Muscle of leg (tissue), 11 donors: ENCODE data around the gene SPOP. TPM values are rescaled to one million over a fixed set of nuclear protein-coding genes. Genes with fewer than 3 reads are reported as not detected.
"Not testable (repeated sequence)": the region's sequence is repeated elsewhere in the genome, so short reads cannot be mapped to it uniquely, and the experiment has no call there.

ENCODE experiments used
- DNase-seq: peaks from one replicate; pipeline ENCODE4 v3.0.0; 2013
- H3K27ac ChIP-seq: one replicate; pipeline ENCODE4 v1.5.1; 2013; ENCODE audit warnings: mild to moderate bottlenecking, low read length, control low read depth
- H3K27me3 ChIP-seq: one replicate; pipeline ENCODE4 v1.6.1; 2013; ENCODE audit warnings: low read length; ENCODE audit not compliant: control insufficient read depth, insufficient read depth
- H3K36me3 ChIP-seq: one replicate; pipeline ENCODE4 v1.6.1; 2013; ENCODE audit warnings: low read length; ENCODE audit not compliant: control insufficient read depth, insufficient read depth
- H3K4me1 ChIP-seq: one replicate; pipeline ENCODE4 v1.6.1; 2013; ENCODE audit warnings: low read length; ENCODE audit not compliant: control insufficient read depth, insufficient read depth
- H3K4me3 ChIP-seq: one replicate; pipeline ENCODE4 v1.5.1; 2013; ENCODE audit warnings: low read length, control low read depth
- H3K9me3 ChIP-seq: replicated peaks from 2 replicates; pipeline ENCODE4 v1.6.1; 2013; ENCODE audit warnings: low read depth, low read length; ENCODE audit not compliant: control insufficient read depth
- WGBS: methylation state at CpG from one replicate; pipeline ENCODE4 v1.1.5; 2013; ENCODE audit warnings: missing lambda C conversion rate; ENCODE audit not compliant: insufficient coverage; 5-methylcytosine and 5-hydroxymethylcytosine counted together
- polyA plus RNA-seq, 8 donors: library from polyadenylated mRNA; unstranded; fragments of 120-200 nt; gene quantifications; one replicate each; pipeline versions ENCODE4 v1.2.1 to v1.2.3, GENCODE V29; 2013; ENCODE audit warnings: inconsistent platforms in 1 of 8, low replicate concordance in 1 of 8; ENCODE audit not compliant: insufficient read length in 8 of 8, insufficient read depth in 1 of 8
- total RNA-seq: library from RNA; stranded (reverse); fragments of 120-200 nt; gene quantifications from one replicate; pipeline ENCODE4 v1.2.4, GENCODE V29; 2013

SPOP gene
- total and polyA plus RNA-seq, 9 donors = 46.9 to 59.7 (median 52.5) TPM

GRCh38 chr17:49568695-49569047 is 109.2 kb downstream of the SPOP start:
- DNase-seq, H3K9me3 ChIP-seq, H3K4me3 ChIP-seq, H3K36me3 ChIP-seq, H3K27ac ChIP-seq: not testable (repeated sequence)
- Histone ChIP-seq H3K27me3 (peaks cover 61% of the 10 kb centered on the region), H3K4me1 (peaks cover 23% of the 10 kb centered on the region)
- WGBS = no CpG with 5 or more reads among the region's 7 CpGs

GRCh38 chr17:49567871-49568694 is 109.8 kb downstream of the SPOP start:
- Histone ChIP-seq H3K4me3 (peak overlapping the region; percentile 15), H3K9me3 (no peaks in the 10 kb centered on the region), H3K36me3 (no peaks in the 10 kb centered on the region), H3K27me3 (peaks cover 58% of the 10 kb centered on the region), H3K27ac (no peak overlapping the region), H3K4me1 (peaks cover 22% of the 10 kb centered on the region)
- DNase-seq = peak; percentile 81
- WGBS = 12% methylated on average over 38 of the region's 42 CpGs

- Histone ChIP-seq H3K27ac (no peak overlapping the region), H3K36me3 (no peaks in the 10 kb centered on the region), H3K4me1 (peaks cover 22% of the 10 kb centered on the region), H3K4me3 (no peak overlapping the region), H3K27me3 (peaks cover 49% of the 10 kb centered on the region), H3K9me3 (no peaks in the 10 kb centered on the region)
- DNase-seq = no peak
- 81% methylated on average over 8 of the region's 9 CpGs for WGBS
Observed at GRCh38 chr17:49567104-49567521, 110.8 kb downstream of the SPOP start.

- H3K4me3 ChIP-seq = no peak overlapping the region
- H3K27me3 ChIP-seq = peaks cover 46% of the 10 kb centered on the region
- H3K9me3 ChIP-seq = no peaks in the 10 kb centered on the region
- WGBS = 67% methylated on average over 2 of the region's 5 CpGs
- H3K27ac ChIP-seq = no peak overlapping the region
- DNase-seq = no peak
- peaks cover 22% of the 10 kb centered on the region for H3K4me1 ChIP-seq
- no peaks in the 10 kb centered on the region for H3K36me3 ChIP-seq
Observed at GRCh38 chr17:49566668-49567071, 111.2 kb downstream of the SPOP start.

- Histone ChIP-seq H3K4me1 (peaks cover 22% of the 10 kb centered on the region), H3K4me3 (no peak overlapping the region), H3K27me3 (peaks cover 40% of the 10 kb centered on the region), H3K36me3 (no peaks in the 10 kb centered on the region), H3K9me3 (no peaks in the 10 kb centered on the region), H3K27ac (no peak overlapping the region)
- WGBS = 8% methylated on average over 5 of the region's 14 CpGs
- peak; percentile 34 for DNase-seq
Observed at GRCh38 chr17:49565948-49566491, 111.9 kb downstream of the SPOP start.

GRCh38 chr17:49564638-49565037 is 113.3 kb downstream of the SPOP start:
- DNase-seq = no peak
- H3K27ac ChIP-seq = no peak overlapping the region
- no peaks in the 10 kb centered on the region for H3K9me3 ChIP-seq
- H3K27me3 ChIP-seq = peaks cover 28% of the 10 kb centered on the region
- no peak overlapping the region for H3K4me3 ChIP-seq
- no CpG with 5 or more reads among the region's 4 CpGs for WGBS
- peaks cover 12% of the 10 kb centered on the region for H3K4me1 ChIP-seq
- no peaks in the 10 kb centered on the region for H3K36me3 ChIP-seq

- Histone ChIP-seq H3K27ac (no peak overlapping the region), H3K4me3 (no peak overlapping the region), H3K9me3 (no peaks in the 10 kb centered on the region), H3K4me1 (peaks cover 30% of the 10 kb centered on the region), H3K27me3 (peaks cover 2% of the 10 kb centered on the region), H3K36me3 (no peaks in the 10 kb centered on the region)
- WGBS = 13% methylated on average over 8 of the region's 9 CpGs
- DNase-seq = peak; percentile 49
Observed at GRCh38 chr17:49557312-49558024, 120.4 kb downstream of the SPOP start.

- Histone ChIP-seq H3K27me3 (peaks cover 2% of the 10 kb centered on the region), H3K27ac (no peak overlapping the region), H3K4me3 (no peak overlapping the region), H3K9me3 (no peaks in the 10 kb centered on the region), H3K4me1 (peaks cover 41% of the 10 kb centered on the region), H3K36me3 (no peaks in the 10 kb centered on the region)
- WGBS = 9% methylated on average over 27 of the region's 30 CpGs
- DNase-seq = peak; percentile 81
Observed at GRCh38 chr17:49556223-49556943, 121.5 kb downstream of the SPOP start.

GRCh38 chr17:49555495-49556222 is 122.2 kb downstream of the SPOP start:
- H3K9me3 ChIP-seq = no peaks in the 10 kb centered on the region
- DNase-seq = peak; percentile 41
- H3K36me3 ChIP-seq = no peaks in the 10 kb centered on the region
- H3K4me1 ChIP-seq = peaks cover 47% of the 10 kb centered on the region
- no peak overlapping the region for H3K27ac ChIP-seq
- 37% methylated on average over 8 of the region's 19 CpGs for WGBS
- no peak overlapping the region for H3K4me3 ChIP-seq
- H3K27me3 ChIP-seq = peaks cover 2% of the 10 kb centered on the region
